Activated CD4-positive, alpha-beta T cell treated with anti-CD3 and anti-CD28 coated beads for 24 hours (primary cell): ENCODE results near the gene KCTD16.

Experiments used
- DNase-seq, 2 donors: peaks; one replicate each; pipeline ENCODE4 v3.0.0-alpha.2; 2020; ENCODE audit warnings: low read depth in 2 of 2

Gene KCTD16

GRCh38 chr5:144333336-144333920 lies 162.8 kb downstream of the KCTD16 start:
- DNase-seq = no peak

- DNase-seq = no peak
These were observed 164.9 kb downstream of the KCTD16 start for GRCh38 chr5:144335561-144335960.

- DNase-seq = no peak
These were observed 165.7 kb downstream of the KCTD16 start for GRCh38 chr5:144336191-144336961.

- no peak for DNase-seq
These were observed 181.7 kb downstream of the KCTD16 start for GRCh38 chr5:144352330-144352729.

GRCh38 chr5:144352732-144353317 lies 182.2 kb downstream of the KCTD16 start:
- no peak for DNase-seq

- DNase-seq = no peak
These were observed 185.8 kb downstream of the KCTD16 start for GRCh38 chr5:144356489-144356888.

GRCh38 chr5:144361406-144361805 lies 190.7 kb downstream of the KCTD16 start:
- no peak for DNase-seq

GRCh38 chr5:144365885-144366284 lies 195.2 kb downstream of the KCTD16 start:
- DNase-seq = no peak

GRCh38 chr5:144367991-144368390 lies 197.3 kb downstream of the KCTD16 start:
- no peak for DNase-seq

- DNase-seq = no peak
These were observed 197.9 kb downstream of the KCTD16 start for GRCh38 chr5:144368556-144368955.

GRCh38 chr5:144369006-144369405 lies 198.3 kb downstream of the KCTD16 start:
- no peak for DNase-seq

GRCh38 chr5:144370273-144370672 lies 199.6 kb downstream of the KCTD16 start:
- DNase-seq = no peak

GRCh38 chr5:144374637-144375036 lies 204.0 kb downstream of the KCTD16 start:
- DNase-seq = no peak

- DNase-seq = no peak
These were observed 206.5 kb downstream of the KCTD16 start for GRCh38 chr5:144377207-144377606.

GRCh38 chr5:144378681-144379080 lies 208.0 kb downstream of the KCTD16 start:
- DNase-seq = no peak

GRCh38 chr5:144385597-144385996 lies 214.9 kb downstream of the KCTD16 start:
- no peak for DNase-seq

GRCh38 chr5:144386315-144386714 lies 215.6 kb downstream of the KCTD16 start:
- DNase-seq = no peak

- DNase-seq = no peak
These were observed 219.5 kb downstream of the KCTD16 start for GRCh38 chr5:144390133-144390532.

GRCh38 chr5:144391044-144391443 lies 220.4 kb downstream of the KCTD16 start:
- no peak for DNase-seq

GRCh38 chr5:144393641-144394435 lies 223.2 kb downstream of the KCTD16 start:
- DNase-seq = no peak

GRCh38 chr5:144395704-144396103 lies 225.0 kb downstream of the KCTD16 start:
- no peak for DNase-seq

- DNase-seq = no peak
These were observed 232.4 kb downstream of the KCTD16 start for GRCh38 chr5:144403058-144403457.
